Fibroblast of mammary gland (primary cell): ENCODE results near the gene DDX24.

Experiments
- DNase-seq: peaks from one replicate; pipeline ENCODE4 v3.0.0-alpha.2; 2010; ENCODE audit warnings: low read depth
- H3K4me3 ChIP-seq: 2 replicates; pipeline ENCODE4 v1.5.1; 2011; ENCODE audit warnings: low read depth, mild to moderate bottlenecking, low read length, moderate library complexity; ENCODE audit not compliant: control insufficient read depth
- TF ChIP-seq, protein P1 (sequence below): conservative IDR thresholded peaks from 2 replicates; pipeline ENCODE4 v1.5.1; 2011; ENCODE audit warnings: low read depth, low read length, inconsistent platforms; ENCODE audit not compliant: control insufficient read depth, insufficient read depth

Gene DDX24

DNA sequence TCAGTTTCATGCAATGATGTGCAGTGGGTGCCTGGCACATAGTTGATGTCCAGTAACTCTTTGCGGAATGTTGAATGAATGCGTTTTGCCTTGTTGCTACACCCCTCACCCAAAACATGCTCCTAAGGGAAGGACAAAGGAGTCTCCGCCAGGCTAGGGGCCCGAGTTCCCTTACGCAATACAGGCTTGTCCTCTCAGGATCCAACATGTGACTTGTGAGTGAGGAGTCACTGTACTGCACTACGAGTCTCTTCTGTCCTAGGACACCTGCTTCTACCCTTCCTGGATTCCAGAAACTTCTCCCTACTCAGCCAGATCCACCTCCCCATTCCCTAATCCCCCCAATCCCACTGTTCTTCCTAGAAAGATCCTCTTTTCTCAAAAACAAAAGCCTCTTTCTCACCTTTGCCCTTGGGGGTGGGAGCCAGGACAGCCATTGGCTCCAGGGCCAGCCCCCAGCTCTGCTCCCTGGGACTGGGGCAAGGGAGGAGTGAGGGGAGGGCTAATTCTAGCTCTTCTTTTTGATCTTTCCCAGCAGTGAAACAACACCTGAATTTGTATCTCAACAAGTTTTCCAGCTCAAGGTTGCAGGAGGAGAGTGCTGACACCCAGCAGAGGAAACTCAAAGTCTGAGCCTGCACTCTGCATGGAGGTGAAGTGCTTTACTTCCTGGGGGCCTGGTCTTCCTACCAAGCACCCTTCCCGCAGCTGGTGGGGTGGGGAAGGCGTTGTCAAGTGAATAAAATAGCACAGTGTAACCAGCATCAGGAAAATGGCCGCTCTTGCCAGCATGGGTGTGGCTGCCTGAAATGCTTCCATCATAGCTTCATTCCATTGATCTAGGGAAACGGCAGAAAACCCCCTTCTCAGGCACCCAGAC, 58.2 kb downstream of the DDX24 start:
- H3K4me3 ChIP-seq, result no peak overlapping the region
- DNase-seq, result no peak
- TF ChIP-seq, protein P1, sequence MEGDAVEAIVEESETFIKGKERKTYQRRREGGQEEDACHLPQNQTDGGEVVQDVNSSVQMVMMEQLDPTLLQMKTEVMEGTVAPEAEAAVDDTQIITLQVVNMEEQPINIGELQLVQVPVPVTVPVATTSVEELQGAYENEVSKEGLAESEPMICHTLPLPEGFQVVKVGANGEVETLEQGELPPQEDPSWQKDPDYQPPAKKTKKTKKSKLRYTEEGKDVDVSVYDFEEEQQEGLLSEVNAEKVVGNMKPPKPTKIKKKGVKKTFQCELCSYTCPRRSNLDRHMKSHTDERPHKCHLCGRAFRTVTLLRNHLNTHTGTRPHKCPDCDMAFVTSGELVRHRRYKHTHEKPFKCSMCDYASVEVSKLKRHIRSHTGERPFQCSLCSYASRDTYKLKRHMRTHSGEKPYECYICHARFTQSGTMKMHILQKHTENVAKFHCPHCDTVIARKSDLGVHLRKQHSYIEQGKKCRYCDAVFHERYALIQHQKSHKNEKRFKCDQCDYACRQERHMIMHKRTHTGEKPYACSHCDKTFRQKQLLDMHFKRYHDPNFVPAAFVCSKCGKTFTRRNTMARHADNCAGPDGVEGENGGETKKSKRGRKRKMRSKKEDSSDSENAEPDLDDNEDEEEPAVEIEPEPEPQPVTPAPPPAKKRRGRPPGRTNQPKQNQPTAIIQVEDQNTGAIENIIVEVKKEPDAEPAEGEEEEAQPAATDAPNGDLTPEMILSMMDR, result no peak

DNA sequence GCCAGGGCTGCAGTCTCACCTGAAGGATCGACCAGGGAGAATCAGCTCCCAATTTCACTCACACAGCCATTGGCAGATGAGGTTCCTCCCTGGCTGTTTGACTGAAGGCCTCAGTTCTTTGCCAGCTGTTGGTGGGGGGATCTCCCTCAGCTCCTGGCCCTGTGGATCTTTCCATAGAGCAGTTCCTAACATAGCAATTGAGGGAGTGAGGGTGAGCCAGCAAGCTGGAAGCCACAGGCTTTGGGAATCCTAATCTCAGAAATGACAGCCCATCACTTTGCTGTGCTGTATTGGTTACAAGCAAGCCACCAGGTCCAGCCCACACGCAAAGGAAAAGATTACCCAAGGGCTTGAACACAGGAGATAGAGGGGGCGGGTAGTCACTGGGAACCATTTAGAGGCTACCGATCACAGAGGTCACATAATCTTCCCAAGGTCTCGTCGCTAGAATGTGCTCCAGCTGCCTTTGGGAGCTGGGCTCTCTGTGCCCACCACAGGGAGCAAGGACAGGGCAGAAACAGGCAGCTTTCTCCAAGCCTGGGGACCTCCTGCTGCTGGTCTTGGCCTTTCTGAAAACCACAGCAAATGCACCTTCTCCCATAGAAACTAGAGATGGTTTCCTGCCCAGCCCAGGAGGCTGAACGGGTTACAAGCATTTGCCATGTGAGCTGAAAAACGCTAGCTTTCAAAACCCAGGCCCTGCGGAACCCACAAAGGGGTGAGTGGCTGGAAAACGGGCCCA, 59.4 kb downstream of the DDX24 start:
- no peak for DNase-seq
- H3K4me3 ChIP-seq, result no peak overlapping the region
- TF ChIP-seq, protein P1, result no peak

DNA sequence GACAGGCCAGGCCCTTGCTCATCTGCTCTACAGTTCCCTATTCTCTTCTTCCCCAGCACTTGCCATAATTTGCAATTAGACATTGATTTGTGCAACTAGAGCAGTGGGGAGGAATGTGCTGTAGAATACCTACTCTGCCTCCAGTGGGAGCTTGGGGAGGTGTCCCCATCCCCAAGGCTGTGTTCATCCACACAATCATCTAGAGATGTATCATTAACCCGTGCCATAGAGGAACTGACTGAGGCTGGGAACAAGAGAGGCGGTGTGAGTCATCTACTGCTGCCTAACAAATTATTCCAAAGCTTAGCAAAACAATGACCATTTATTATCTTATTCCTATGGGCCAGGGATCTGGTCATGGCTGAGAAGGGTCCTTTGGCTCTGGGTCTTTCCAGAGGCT, 60.0 kb downstream of the DDX24 start:
- TF ChIP-seq, protein P1, result no peak
- H3K4me3 ChIP-seq, result no peak overlapping the region
- peak; percentile 46 for DNase-seq

DNA sequence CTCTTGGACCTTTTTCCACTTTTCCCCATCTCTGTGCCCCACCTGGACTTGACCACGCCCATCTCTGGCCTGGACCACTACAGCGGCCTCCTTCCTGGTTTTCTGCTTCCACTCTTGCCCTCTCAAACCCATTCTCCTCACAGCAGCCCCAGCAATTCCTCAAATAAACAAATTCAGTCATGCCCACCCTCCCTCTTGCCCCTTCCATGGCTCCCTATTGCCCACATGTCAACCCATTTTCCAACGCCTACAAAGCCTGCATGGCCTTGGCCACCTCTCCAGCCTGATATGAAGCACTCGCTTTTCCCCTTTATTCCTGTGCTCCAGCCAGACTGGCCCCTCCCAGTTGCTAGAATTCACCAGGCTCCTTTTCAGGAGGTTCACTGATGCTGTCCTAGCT, 60.7 kb downstream of the DDX24 start:
- no peak for DNase-seq
- TF ChIP-seq, protein P1, result no peak
- no peak overlapping the region for H3K4me3 ChIP-seq

DNA sequence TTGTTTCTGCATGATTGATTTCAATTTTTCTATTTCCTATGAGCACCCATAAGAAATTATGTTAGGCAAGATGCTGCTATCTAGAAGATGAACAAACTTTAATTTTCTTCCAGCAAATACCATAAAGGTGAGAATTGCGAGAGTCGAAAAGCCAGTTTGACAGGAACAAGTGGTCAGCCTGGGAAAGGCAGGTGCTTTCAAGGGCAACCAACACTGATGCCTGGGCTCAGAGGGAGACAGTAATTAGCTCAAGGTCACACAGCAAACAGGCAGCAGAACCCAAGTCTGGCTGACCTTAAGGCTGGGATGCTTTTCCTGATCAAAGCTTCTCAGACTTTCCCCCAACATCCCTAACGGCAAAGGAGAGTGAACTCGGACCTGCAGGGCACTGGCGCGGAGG, 61.7 kb downstream of the DDX24 start:
- TF ChIP-seq, protein P1, result no peak
- DNase-seq, result no peak
- H3K4me3 ChIP-seq, result no peak overlapping the region

DNA sequence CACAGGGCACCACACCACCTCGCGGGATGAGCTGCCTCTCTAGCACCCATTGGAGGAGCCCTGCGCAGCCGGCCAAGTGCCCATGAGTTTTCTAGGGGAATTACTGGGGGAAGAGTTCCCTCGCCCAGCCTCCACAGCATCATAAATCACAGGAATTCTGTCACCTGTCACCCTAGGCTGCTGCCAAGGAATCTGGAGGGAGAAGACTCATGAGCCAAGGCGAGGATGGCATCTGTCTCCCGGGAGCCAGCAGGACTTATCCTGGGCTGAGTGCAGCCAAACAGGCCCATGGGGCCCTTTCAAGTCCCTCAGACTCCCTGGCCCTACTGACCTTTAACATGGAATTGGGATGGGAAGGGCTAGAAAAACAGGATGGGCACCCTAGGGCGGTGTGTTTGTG, 62.7 kb downstream of the DDX24 start:
- H3K4me3 ChIP-seq, result no peak overlapping the region
- no peak for DNase-seq

More for the DNA sequence above, 62.7 kb downstream of the DDX24 start:
- TF ChIP-seq, protein P1, result no peak
